Left renal pelvis (tissue), 4 donors: ENCODE data around the gene PCDHGA5. TPM values are rescaled to one million over a fixed set of nuclear protein-coding genes. Genes with fewer than 3 reads are reported as not detected.
"Not testable (repeated sequence)": the region's sequence is repeated elsewhere in the genome, so short reads cannot be mapped to it uniquely, and the experiment has no call there.

Experiments
- DNase-seq, 4 donors: peaks; one replicate each; pipeline ENCODE4 v3.0.0-alpha.2; 2013; ENCODE audit warnings: low read depth in 4 of 4, low spot score in 3 of 4
- polyA plus RNA-seq, 4 donors: library from polyadenylated mRNA; unstranded; fragments of 120-200 nt; gene quantifications; one replicate each; pipeline ENCODE4 v1.2.1, GENCODE V29; 2013; ENCODE audit not compliant: insufficient read length in 4 of 4

PCDHGA5 gene
- polyA plus RNA-seq, 4 donors: 2.2 to 6.1 (median 2.6) TPM

- no peak for DNase-seq
Measured at GRCh38 chr5:141383345-141383744, 19.4 kb downstream of the PCDHGA5 start.

DNA sequence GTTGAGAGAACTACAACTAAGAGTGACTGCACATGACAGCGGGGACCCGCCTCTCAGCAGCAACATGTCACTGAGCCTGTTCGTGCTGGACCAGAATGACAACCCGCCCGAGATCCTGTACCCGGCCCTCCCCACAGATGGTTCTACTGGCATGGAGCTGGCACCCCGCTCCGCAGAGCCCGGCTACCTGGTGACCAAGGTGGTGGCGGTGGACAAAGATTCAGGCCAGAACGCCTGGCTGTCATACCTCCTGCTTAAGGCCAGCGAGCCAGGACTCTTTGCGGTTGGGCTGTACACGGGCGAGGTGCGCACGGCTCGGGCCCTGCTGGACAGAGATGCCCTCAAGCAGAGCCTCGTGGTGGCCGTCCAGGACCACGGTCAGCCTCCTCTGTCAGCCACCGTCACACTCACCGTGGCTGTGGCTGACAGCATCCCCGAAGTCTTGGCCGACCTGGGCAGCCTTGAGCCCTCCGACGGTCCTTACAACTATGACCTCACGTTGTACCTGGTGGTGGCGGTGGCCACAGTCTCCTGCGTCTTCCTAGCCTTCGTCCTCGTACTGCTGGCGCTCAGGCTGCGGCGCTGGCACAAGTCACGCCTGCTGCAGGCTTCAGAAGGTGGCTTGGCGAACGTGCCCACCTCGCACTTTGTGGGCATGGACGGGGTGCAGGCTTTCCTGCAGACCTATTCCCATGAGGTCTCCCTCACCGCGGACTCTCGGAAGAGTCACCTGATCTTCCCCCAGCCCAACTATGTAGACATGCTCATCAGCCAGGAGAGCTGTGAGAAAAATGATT lies 20.7 kb downstream of the PCDHGA5 start:
- DNase-seq: no peak

GRCh38 chr5:141387557-141388311 lies 23.8 kb downstream of the PCDHGA5 start, which contains the start of gene PCDHGB4:
TSS of gene PCDHGB4 (plus strand) at chr5:141387698. CDS start at chr5:141387885, 187 bp downstream.
- not testable (repeated sequence) for DNase-seq

DNA sequence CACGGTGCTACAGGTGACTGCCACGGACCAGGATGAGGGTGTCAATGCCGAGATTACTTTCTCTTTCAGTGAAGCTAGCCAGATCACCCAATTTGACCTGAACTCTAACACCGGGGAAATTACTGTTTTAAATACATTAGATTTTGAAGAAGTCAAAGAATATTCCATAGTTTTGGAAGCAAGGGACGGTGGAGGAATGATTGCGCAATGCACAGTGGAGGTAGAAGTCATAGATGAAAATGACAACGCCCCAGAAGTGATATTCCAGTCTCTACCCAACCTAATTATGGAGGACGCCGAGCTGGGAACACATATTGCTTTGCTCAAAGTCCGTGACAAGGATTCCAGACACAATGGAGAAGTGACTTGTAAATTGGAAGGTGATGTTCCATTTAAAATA lies 24.7 kb downstream of the PCDHGA5 start:
- no peak for DNase-seq

- no peak for DNase-seq
Measured at GRCh38 chr5:141389153-141390042, 25.4 kb downstream of the PCDHGA5 start.

DNA sequence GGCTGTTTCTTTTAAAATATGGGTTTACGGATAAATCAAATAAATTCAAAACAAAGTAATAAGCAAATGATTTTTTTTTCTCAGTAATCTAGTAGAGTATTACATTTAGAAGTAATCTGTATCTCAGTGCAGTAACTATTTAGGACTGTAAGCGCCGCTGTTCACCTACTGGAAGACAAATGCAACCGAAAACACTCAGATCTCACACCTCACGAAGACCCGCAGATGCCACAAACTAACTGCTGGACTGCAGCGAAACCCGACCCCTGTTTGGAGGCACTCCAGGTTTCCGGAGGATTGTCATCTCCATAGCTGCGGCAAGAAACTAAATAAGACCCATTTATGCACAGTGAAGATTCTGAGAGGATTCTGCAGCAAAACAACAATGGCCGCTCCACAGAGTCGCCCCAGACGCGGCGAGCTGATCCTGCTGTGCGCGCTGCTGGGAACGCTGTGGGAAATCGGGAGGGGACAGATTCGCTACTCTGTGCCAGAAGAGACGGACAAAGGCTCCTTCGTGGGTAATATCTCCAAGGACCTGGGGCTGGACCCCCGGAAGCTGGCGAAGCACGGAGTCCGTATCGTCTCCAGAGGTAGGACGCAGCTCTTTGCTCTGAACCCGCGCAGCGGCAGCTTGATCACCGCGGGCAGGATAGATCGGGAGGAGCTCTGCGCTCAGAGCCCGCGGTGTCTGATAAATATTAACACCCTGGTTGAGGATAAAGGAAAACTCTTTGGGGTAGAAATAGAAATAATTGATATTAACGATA lies 28.7 kb downstream of the PCDHGA5 start, which contains the start of gene PCDHGA8:
PCDHGA8 (plus strand) TSS at position 205 of the 770 bp plus-strand sequence; CDS start at position 386, 181 bp downstream.
- DNase-seq: no peak

DNA sequence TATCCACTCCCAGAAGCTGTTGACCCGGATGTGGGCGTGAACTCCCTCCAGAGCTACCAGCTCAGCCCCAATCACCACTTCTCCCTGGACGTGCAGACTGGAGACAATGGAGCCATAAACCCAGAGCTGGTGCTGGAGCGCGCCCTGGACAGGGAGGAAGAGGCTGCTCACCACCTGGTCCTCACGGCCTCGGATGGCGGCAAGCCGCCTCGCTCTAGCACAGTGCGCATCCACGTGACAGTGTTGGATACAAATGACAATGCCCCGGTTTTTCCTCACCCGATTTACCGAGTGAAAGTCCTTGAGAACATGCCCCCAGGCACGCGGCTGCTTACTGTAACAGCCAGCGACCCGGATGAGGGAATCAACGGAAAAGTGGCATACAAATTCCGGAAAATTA lies 29.3 kb downstream of the PCDHGA5 start:
- no peak for DNase-seq

GRCh38 chr5:141394401-141395187 lies 30.6 kb downstream of the PCDHGA5 start:
- not testable (repeated sequence) for DNase-seq

DNA sequence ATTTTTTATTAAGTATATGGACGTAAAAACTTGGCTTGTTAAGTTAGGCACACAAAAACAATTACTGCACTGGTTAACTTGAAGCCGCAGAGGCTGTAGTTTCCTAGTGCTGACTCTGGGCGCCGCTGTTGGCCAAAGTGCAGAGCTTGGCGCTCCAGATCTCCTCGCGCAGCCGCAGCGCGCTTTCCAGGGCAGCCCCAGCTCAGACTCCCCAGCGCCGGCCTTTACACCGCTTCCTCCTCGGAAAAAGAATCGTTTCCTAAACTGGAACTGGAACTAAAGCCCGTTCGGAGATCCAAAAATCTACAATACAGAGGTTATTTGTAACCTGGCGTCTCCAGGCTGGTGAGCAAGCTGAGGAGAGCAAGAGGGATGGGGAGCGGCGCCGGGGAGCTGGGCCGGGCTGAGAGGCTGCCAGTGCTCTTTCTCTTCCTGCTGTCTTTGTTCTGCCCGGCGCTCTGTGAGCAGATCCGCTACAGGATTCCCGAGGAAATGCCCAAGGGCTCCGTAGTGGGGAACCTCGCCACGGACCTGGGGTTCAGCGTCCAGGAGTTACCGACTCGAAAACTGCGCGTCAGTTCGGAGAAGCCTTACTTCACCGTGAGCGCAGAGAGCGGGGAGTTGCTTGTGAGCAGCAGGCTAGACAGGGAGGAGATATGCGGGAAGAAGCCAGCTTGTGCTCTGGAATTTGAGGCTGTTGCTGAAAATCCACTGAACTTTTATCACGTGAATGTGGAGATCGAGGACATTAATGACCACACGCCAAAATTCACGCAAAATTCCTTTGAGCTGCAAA lies 34.0 kb downstream of the PCDHGA5 start, which contains the start of gene PCDHGB5:
PCDHGB5 (plus strand) TSS at position 192 of the 796 bp plus-strand sequence; CDS start at position 373, 181 bp downstream.
- not testable (repeated sequence) for DNase-seq

DNA sequence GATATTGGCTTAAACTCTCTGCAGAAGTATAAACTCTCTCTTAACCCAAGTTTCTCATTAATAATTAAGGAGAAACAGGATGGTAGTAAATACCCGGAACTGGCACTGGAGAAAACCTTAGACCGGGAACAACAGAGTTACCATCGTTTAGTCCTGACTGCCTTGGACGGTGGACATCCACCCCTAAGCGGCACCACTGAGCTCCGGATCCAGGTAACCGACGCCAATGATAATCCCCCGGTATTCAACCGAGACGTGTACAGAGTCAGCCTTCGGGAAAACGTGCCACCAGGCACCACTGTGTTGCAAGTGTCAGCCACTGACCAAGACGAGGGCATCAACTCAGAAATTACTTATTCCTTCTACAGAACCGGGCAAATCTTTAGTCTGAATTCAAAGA lies 34.6 kb downstream of the PCDHGA5 start:
- DNase-seq: no peak

DNA sequence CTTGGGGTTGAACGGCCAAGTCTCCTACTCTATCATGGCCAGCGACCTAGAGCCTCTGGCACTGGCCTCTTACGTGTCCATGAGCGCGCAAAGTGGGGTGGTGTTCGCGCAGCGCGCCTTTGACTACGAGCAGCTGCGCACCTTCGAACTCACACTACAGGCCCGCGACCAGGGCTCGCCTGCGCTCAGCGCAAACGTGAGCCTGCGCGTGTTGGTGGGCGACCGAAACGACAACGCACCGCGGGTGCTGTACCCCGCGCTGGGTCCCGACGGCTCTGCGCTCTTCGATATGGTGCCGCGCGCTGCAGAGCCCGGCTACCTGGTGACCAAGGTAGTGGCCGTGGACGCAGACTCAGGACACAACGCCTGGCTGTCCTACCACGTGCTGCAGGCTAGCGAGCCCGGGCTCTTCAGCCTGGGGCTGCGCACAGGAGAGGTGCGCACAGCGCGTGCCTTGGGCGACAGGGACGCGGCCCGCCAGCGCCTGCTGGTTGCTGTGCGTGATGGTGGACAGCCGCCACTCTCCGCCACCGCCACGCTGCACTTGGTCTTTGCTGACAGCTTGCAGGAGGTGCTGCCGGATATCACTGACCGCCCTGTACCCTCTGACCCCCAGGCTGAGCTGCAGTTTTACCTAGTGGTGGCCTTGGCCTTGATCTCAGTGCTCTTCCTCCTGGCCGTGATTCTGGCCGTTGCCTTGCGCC lies 35.7 kb downstream of the PCDHGA5 start:
- DNase-seq: no peak

DNA sequence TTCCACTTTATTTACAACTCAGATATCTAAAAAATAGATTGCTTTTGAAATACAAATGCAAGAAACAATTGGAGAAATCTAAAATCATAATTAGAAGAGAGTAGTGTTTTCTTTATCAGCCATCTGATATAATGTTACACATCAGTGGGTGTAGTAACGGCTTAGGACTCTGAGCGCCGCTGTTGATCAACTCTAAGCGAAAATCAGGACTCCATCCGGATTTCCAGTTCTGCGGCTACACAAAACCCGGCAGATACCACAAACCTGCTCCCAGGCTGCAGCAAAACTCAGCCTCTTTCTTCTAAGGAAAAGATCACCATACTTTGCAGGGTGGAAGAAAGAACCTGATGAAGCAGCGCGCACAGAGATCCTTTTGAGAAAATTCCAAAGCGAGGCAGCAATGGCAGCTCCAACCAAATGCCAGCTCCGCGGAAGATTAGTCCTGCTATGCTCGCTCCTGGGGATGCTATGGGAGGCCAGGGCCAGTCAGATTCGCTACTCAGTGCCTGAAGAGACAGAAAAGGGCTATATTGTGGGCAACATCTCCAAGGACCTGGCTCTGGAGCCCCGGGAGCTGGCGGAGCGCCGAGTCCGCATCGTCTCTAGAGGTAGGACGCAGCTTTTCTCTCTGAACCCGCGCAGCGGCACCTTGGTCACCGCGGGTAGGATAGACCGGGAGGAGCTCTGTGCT lies 38.7 kb downstream of the PCDHGA5 start, which contains the start of gene PCDHGA9:
PCDHGA9 (plus strand) TSS at position 226 of the 691 bp plus-strand sequence; CDS start at position 401, 175 bp downstream.
- DNase-seq: no peak

GRCh38 chr5:141403387-141403786 lies 39.4 kb downstream of the PCDHGA5 start:
- no peak for DNase-seq

DNA sequence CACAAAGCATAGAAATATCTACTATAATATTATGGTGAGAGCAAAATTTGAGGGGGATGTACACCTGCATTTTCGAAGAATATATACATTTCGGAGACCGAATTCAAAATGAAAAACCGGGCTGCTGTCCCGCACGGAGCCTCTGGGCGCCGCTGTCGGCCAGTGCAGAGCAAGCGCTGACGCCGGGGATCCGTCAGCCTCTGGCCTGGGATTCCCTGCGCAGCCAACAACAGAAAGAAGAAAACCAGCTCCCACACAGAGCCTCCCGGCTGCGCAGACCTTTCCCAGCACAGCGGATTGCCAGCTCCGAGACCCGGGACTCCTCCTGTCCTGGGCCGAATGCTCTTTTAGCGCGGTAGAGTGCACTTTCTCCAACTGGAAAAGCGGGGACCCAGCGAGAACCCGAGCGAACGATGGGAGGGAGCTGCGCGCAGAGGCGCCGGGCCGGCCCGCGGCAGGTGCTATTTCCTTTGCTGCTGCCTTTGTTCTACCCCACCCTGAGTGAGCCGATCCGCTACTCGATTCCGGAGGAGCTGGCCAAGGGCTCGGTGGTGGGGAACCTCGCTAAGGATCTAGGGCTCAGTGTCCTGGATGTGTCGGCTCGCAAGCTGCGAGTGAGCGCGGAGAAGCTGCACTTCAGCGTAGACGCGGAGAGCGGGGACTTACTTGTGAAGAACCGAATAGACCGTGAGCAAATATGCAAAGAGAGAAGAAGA lies 44.0 kb downstream of the PCDHGA5 start, which contains the start of gene PCDHGB6:
PCDHGB6 (plus strand) TSS at position 232 of the 716 bp plus-strand sequence; CDS start at position 414, 182 bp downstream.
- not testable (repeated sequence) for DNase-seq

DNA sequence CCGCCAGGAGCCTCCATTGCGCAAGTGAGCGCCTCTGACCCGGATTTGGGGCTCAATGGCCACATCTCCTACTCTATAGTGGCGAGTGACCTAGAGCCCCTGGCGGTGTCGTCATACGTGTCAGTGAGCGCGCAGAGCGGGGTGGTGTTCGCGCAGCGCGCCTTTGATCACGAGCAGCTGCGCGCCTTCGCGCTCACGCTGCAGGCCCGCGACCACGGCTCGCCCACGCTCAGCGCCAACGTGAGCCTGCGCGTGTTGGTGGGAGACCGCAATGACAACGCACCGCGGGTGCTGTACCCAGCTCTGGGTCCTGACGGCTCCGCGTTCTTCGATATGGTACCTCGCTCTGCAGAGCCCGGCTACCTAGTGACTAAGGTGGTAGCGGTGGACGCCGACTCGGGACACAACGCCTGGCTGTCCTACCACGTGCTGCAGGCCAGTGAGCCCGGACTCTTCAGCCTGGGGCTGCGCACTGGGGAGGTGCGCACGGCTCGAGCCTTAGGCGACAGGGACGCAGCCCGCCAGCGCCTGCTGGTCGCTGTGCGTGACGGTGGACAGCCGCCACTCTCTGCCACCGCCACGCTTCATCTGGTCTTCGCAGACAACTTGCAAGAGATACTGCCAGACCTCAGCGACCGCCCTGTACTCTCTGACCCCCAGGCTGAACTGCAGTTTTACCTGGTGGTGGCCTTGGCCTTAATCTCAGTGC lies 45.8 kb downstream of the PCDHGA5 start:
- no peak for DNase-seq
